Keratinocyte (primary cell): ENCODE data around the gene TMEM190. TPM values are rescaled to one million over a fixed set of nuclear protein-coding genes. Genes with fewer than 3 reads are reported as not detected.
"Not testable (repeated sequence)": the region's sequence is repeated elsewhere in the genome, so short reads cannot be mapped to it uniquely, and the experiment has no call there.

Experiments used
- DNase-seq: peaks from one replicate; pipeline ENCODE4 v3.0.0-alpha.2; 2011; ENCODE audit warnings: low read depth, missing footprints, low spot score
- FAIRE-seq: peaks from 2 replicates; lab custom pipeline; 2011; peaks lifted over from hg19 to GRCh38; lab: Jason Lieb, UNC
- H2AFZ ChIP-seq: 2 replicates; pipeline ENCODE4 v1.6.0; 2012; ENCODE audit warnings: low read length, control low read depth, inconsistent platforms; ENCODE audit not compliant: control insufficient read depth
- H3K27ac ChIP-seq: 2 replicates; pipeline ENCODE4 v1.5.1; 2011; ENCODE audit warnings: low read length; ENCODE audit not compliant: control insufficient read depth, insufficient read depth
- H3K27me3 ChIP-seq: 3 replicates; pipeline ENCODE4 v1.6.0; 2011; ENCODE audit warnings: low read length; ENCODE audit not compliant: control insufficient read depth, insufficient read depth; ENCODE audit errors: extremely low read depth
- H3K36me3 ChIP-seq, 2 experiments: 2 replicates in 1 of 2; 3 replicates in 1 of 2; pipeline ENCODE4 v1.5.1; 2011; ENCODE audit warnings: low read length in 2 of 2, mild to moderate bottlenecking in 1 of 2; ENCODE audit not compliant: control insufficient read depth in 2 of 2, insufficient read depth in 2 of 2; ENCODE audit errors: extremely low read depth in 1 of 2
- H3K4me1 ChIP-seq: 3 replicates; pipeline ENCODE4 v1.5.1; 2011; ENCODE audit warnings: low read length; ENCODE audit not compliant: control insufficient read depth, insufficient read depth; ENCODE audit errors: extremely low read depth
- H3K4me2 ChIP-seq: 3 replicates; pipeline ENCODE4 v1.6.0; 2011; ENCODE audit warnings: low read depth, low read length; ENCODE audit not compliant: control insufficient read depth, insufficient read depth; ENCODE audit errors: extremely low read depth
- H3K4me3 ChIP-seq, 3 experiments: fragments of 200-600 bp in 1 of 3; sonication (generic) in 1 of 3; 2 replicates in 2 of 3; 3 replicates in 1 of 3; pipeline ENCODE4 v1.5.1; 2011 to 2016; ENCODE audit warnings: low read length in 3 of 3, mild to moderate bottlenecking in 3 of 3, control low read depth in 2 of 3, inconsistent platforms in 1 of 3, low read depth in 1 of 3, mixed read lengths in 1 of 3, mixed run types in 1 of 3, moderate library complexity in 1 of 3; ENCODE audit not compliant: control insufficient read depth in 2 of 3, insufficient read depth in 2 of 3; ENCODE audit errors: extremely low read depth in 1 of 3
- H3K79me2 ChIP-seq: 2 replicates; pipeline ENCODE4 v1.6.0; 2012; ENCODE audit warnings: low read length; ENCODE audit not compliant: control insufficient read depth, insufficient read depth
- H3K9ac ChIP-seq: 3 replicates; pipeline ENCODE4 v1.6.0; 2011; ENCODE audit warnings: low read length; ENCODE audit not compliant: control insufficient read depth, insufficient read depth; ENCODE audit errors: extremely low read depth
- H3K9me1 ChIP-seq: 3 replicates; pipeline ENCODE4 v1.6.0; 2011; ENCODE audit warnings: low read length; ENCODE audit not compliant: control insufficient read depth, insufficient read depth; ENCODE audit errors: extremely low read depth
- H3K9me3 ChIP-seq: 2 replicates; pipeline ENCODE4 v1.5.1; 2012; ENCODE audit warnings: low read depth, low read length; ENCODE audit not compliant: control insufficient read depth
- H4K20me1 ChIP-seq: 3 replicates; pipeline ENCODE4 v1.6.0; 2011; ENCODE audit warnings: low read length; ENCODE audit not compliant: control insufficient read depth, insufficient read depth; ENCODE audit errors: extremely low read depth
- EZH2 ChIP-seq: IDR thresholded peaks from one replicate; pipeline ENCODE4 v1.6.1; 2012; ENCODE audit warnings: inconsistent platforms, mild to moderate bottlenecking, low read length, moderate library complexity
- dilution Hi-C: fragments of 300-500 bp; cut with MboI; formaldehyde crosslinking; loops from one replicate; pipeline ENCODE4 v1.7.0; 2020; ENCODE audit warnings: low sequenced_read_pairs; ENCODE audit not compliant: extremely low pct_ligation_motif_present
- polyA plus RNA-seq, 5 experiments: library from polyadenylated mRNA; depleted of rRNA in 3 of 5; stranded (reverse) in 3 of 5; stranded (forward) in 1 of 5; unstranded in 1 of 5; fragments of >200 nt; gene quantifications; 1 replicate in 1 of 5; 2 replicates in 3 of 5; 3 replicates in 1 of 5; pipeline versions ENCODE4 v1.2.1 to v1.2.3, GENCODE V29; 2011 to 2012; ENCODE audit warnings: missing spikeins in 2 of 5, low read depth in 1 of 5, low replicate concordance in 1 of 5
- TF ChIP-seq, protein P1 (sequence below), 3 experiments: IDR thresholded peaks in 1 of 3; conservative IDR thresholded peaks in 1 of 3; optimal IDR thresholded peaks in 1 of 3; 2 replicates in 2 of 3; 3 replicates in 1 of 3; pipeline versions ENCODE3 to v1.5.1; 2011; ENCODE audit warnings: low read length in 3 of 3, mild to moderate bottlenecking in 3 of 3, moderate library complexity in 2 of 3, control low read depth in 1 of 3, inconsistent platforms in 1 of 3; ENCODE audit not compliant: insufficient read depth in 2 of 3; ENCODE audit errors: extremely low read depth in 1 of 3

The TMEM190 gene
- polyA plus RNA-seq, 1 donor (not counting 4 experiments of a cell fraction or from before 2014, with no cell fraction given) = not detected

GRCh38 chr19:55406091-55406825 lies 29.6 kb downstream of the TMEM190 start:
- Histone ChIP-seq H3K27ac (peak overlapping the region; percentile 14), H2AFZ (no peak overlapping the region), H3K9me3 (no peaks in the 10 kb centered on the region), H3K4me3 (peak overlapping the region; percentile 76 to 87 (median 85)), H3K9ac (peak overlapping the region; percentile 90), H3K36me3 (peaks cover 22 to 37% of the 10 kb centered on the region in 2 experiments), H3K27me3 (no peaks in the 10 kb centered on the region), H3K4me2 (peak overlapping the region; percentile 94), H3K4me1 (peaks cover 20% of the 10 kb centered on the region), H4K20me1 (peaks cover 14% of the 10 kb centered on the region), H3K9me1 (no peaks in the 10 kb centered on the region), H3K79me2 (peaks cover 45% of the 10 kb centered on the region)
- no peak for FAIRE-seq
- dilution Hi-C loops = no loop called here
- no peak for TF ChIP-seq EZH2
- TF ChIP-seq, protein P1, sequence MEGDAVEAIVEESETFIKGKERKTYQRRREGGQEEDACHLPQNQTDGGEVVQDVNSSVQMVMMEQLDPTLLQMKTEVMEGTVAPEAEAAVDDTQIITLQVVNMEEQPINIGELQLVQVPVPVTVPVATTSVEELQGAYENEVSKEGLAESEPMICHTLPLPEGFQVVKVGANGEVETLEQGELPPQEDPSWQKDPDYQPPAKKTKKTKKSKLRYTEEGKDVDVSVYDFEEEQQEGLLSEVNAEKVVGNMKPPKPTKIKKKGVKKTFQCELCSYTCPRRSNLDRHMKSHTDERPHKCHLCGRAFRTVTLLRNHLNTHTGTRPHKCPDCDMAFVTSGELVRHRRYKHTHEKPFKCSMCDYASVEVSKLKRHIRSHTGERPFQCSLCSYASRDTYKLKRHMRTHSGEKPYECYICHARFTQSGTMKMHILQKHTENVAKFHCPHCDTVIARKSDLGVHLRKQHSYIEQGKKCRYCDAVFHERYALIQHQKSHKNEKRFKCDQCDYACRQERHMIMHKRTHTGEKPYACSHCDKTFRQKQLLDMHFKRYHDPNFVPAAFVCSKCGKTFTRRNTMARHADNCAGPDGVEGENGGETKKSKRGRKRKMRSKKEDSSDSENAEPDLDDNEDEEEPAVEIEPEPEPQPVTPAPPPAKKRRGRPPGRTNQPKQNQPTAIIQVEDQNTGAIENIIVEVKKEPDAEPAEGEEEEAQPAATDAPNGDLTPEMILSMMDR (optimal IDR thresholded peaks at IDR 0.05 in 1 of 3, IDR thresholded peaks at IDR 0.05 in 1 of 3, conservative IDR thresholded peaks at IDR 0.05 in 1 of 3; ENCODE audit: extremely low read depth in 1 of 3, insufficient read depth in 2 of 3, low read length in 3 of 3) = no peak
- DNase-seq = no peak

GRCh38 chr19:55406826-55407549 lies 30.4 kb downstream of the TMEM190 start:
- Histone ChIP-seq H3K4me1 (peaks cover 20% of the 10 kb centered on the region), H3K79me2 (peaks cover 45% of the 10 kb centered on the region), H3K27me3 (no peaks in the 10 kb centered on the region), H3K9me3 (no peaks in the 10 kb centered on the region), H4K20me1 (peaks cover 12% of the 10 kb centered on the region), H3K27ac (peak overlapping the region; percentile 93), H2AFZ (no peak overlapping the region), H3K4me2 (peak overlapping the region; percentile 94), H3K4me3 (peak overlapping the region; percentile 76 to 87 (median 85)), H3K9ac (peak overlapping the region; percentile 90), H3K9me1 (no peaks in the 10 kb centered on the region), H3K36me3 (peaks cover 20 to 36% of the 10 kb centered on the region in 2 experiments)
- dilution Hi-C loops = no loop called here
- no peak for TF ChIP-seq EZH2
- TF ChIP-seq, protein P1 (optimal IDR thresholded peaks at IDR 0.05 in 1 of 3, IDR thresholded peaks at IDR 0.05 in 1 of 3, conservative IDR thresholded peaks at IDR 0.05 in 1 of 3; ENCODE audit: extremely low read depth in 1 of 3, insufficient read depth in 2 of 3, low read length in 3 of 3) = no peak
- FAIRE-seq (no peak), DNase-seq (no peak)

DNA sequence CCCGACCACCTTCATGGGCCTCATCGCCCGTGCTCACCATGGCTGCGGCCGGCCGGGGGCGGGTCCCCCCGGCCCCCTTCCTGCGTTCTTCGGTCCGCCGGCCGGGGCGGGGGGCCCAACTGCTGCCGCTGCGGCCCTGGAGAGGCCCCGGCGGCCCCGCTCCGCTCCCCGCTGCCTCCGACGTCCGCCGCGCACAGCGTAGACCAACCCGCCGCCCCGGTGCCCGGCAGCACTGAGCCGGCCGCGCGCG lies 30.8 kb downstream of the TMEM190 start, which contains the start of gene UBE2S:
Gene UBE2S (minus strand): TSS at position 239 of the 250 bp plus-strand sequence. CDS start 199 bp downstream, at position 40.
- H3K9me1 ChIP-seq, H3K27me3 ChIP-seq, dilution Hi-C loops, DNase-seq, FAIRE-seq, H3K9me3 ChIP-seq: not testable (repeated sequence)
- peaks cover 12% of the 10 kb centered on the region for H4K20me1 ChIP-seq
- peak within 1 kb of the TSS; percentile 90 for H3K9ac ChIP-seq
- peak within 1 kb of the TSS; percentile 94 for H3K4me2 ChIP-seq
- peak within 1 kb of the TSS; percentile 76 to 87 (median 85) for H3K4me3 ChIP-seq
- H3K4me1 ChIP-seq = peaks cover 20% of the 10 kb centered on the region
- peaks cover 41% of the 10 kb centered on the region for H3K79me2 ChIP-seq
- H3K27ac ChIP-seq = peak within 1 kb of the TSS; percentile 93
- H2AFZ ChIP-seq = peak within 1 kb of the TSS; percentile 97
- H3K36me3 ChIP-seq = peaks cover 16 to 31% of the 10 kb centered on the region in 2 experiments
